ENCODE data around the gene HOXC11.
A peak's percentile ranks its signal among the peaks of the same experiment; 100 is the strongest.

Gene HOXC11

DNA sequence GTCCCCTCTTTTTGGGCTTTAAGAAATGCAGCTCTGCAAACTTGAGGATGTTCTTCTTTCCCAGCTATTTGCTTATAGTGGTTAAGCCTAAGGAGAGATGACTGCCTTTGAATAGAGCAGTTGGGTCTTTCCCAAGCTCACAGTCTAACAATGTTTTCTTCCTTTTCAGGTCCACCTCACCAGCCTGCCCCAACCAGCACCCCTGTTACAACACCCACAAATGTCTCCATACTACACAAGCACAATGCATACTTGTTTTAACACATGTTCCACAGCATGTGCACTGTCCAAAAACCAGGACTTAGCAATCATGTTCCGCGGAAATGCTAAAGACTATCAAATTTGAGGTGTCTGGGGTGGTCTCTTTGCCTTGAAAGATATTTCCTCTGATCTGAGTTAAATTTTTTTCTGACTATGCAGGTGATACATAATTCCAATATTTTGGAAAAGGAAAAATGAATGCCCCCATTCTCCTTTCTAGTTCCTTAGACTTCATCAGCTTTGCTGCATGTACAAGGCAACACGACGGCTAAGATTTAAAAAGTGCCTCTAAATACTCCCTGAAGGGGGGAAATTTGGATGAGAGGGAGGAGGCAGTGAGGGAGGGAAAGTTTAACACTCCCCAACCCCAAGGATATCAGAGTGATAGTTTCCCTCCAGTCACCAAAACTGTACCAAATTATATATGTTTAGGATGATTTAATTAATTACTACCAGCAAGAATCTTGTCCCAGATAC is 40.9 kb upstream of the HOXC11 start:
- DNase-seq (ENCODE audit: extremely low read depth, low read depth), result no peak

DNA sequence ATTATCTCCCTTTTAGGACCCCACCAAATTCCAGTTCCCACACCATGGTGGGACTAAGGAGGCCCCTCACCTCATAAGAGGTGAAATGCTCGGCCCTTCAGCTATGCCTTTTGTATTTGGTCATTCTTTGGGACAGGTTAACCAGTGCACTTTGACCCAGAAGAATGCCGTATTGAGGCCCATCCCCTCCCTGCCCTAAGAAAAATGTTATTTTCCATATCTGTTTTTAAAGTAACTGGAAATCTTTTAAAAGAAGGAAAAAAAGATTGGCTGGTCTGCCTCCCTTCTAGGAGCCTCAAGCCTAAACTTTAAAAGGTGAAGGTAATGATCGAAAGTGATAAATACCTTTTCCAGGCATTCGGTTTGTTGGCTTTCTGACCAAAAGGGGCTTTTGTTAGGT is 40.0 kb upstream of the HOXC11 start:
- H3K4me3 ChIP-seq (replicated peaks; ENCODE audit: low read depth, low read length), result no peak overlapping the region
- TF ChIP-seq, protein P1, sequence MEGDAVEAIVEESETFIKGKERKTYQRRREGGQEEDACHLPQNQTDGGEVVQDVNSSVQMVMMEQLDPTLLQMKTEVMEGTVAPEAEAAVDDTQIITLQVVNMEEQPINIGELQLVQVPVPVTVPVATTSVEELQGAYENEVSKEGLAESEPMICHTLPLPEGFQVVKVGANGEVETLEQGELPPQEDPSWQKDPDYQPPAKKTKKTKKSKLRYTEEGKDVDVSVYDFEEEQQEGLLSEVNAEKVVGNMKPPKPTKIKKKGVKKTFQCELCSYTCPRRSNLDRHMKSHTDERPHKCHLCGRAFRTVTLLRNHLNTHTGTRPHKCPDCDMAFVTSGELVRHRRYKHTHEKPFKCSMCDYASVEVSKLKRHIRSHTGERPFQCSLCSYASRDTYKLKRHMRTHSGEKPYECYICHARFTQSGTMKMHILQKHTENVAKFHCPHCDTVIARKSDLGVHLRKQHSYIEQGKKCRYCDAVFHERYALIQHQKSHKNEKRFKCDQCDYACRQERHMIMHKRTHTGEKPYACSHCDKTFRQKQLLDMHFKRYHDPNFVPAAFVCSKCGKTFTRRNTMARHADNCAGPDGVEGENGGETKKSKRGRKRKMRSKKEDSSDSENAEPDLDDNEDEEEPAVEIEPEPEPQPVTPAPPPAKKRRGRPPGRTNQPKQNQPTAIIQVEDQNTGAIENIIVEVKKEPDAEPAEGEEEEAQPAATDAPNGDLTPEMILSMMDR (IDR thresholded peaks at IDR 0.05; ENCODE audit: low read depth, low read length, missing control alignments), result no peak
- DNase-seq (ENCODE audit: extremely low read depth, low read depth), result no peak

More for the DNA sequence above, 40.9 kb upstream of the HOXC11 start:
- H3K4me3 ChIP-seq (replicated peaks; ENCODE audit: low read depth, low read length), result no peak overlapping the region
- TF ChIP-seq, protein P1 (IDR thresholded peaks at IDR 0.05; ENCODE audit: low read depth, low read length, missing control alignments), result no peak

DNA sequence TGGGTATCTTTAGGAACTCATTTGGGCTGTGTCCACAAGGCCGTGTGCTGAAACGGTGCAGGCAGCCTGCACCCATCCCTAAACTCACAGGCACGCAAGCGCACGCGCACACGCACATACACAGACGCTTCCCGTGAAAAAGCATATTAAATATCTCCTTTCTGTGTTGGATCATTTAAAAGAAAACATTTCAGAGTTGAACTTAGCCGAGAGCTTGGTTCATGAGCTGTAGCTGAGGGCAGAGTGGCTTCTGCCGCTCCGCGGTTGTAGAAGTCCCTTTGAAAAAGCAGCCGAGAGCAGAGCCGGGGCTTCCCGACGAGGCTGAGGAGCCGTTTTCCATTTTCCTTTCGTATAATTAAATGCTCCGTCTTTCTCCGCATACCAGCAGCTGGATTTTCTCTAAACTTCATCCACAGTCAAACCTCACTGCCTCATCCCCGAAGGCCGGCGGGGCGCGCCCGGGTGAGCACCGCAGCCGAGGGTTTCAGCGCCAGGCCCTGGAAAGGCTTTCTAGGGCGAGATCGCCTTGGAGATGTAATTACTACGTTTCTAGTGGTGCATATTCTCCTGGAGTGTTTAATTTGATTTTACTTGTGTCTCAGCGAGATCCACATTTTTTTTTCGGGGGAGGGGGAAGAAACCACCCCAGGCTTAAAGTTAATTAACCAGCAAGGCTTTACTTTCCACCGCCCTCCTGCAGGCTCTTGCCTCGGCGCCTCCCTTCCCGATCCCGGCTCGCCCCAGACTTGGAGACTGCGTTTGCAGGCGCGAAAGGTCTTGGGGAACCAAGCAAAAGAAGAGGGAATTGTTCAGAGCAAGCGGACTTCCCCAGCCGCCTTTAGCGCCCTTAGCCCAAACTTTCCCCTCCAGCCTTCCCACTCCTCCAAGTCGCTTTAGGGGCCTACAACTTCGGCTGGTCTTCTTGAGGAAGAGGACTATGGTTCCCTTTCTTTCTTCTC is 37.3 kb upstream of the HOXC11 start:
- H3K4me3 ChIP-seq (replicated peaks; ENCODE audit: low read depth, low read length), result no peak overlapping the region
- no peak for DNase-seq (ENCODE audit: extremely low read depth, low read depth)
- TF ChIP-seq, protein P1 (IDR thresholded peaks at IDR 0.05; ENCODE audit: low read depth, low read length, missing control alignments), result no peak

DNA sequence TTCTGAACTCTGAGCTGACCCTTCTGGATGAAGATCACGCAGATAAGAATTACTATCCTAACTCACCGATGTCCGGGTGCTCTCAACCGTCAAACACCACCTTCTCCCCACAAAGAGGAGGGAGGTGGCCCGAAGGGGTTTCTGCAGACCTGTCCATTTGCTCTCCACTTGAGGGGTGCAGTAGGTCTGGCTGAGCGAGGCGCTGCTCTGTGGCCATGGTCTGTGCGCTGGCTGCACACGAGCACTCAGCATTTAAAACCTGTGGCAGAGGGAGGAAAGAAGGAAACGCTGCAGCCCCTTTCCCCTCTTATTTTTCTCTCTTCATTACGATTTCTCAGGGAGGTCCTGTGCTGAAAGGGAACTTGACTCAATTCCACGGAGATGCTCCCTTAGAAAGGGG is 35.8 kb upstream of the HOXC11 start:
- no peak overlapping the region for H3K4me3 ChIP-seq (replicated peaks; ENCODE audit: low read depth, low read length)
- TF ChIP-seq, protein P1 (IDR thresholded peaks at IDR 0.05; ENCODE audit: low read depth, low read length, missing control alignments), result no peak
- DNase-seq (ENCODE audit: extremely low read depth, low read depth), result no peak

GRCh38 chr12:53937596-53938325 is 35.2 kb upstream of the HOXC11 start:
- TF ChIP-seq, protein P1 (IDR thresholded peaks at IDR 0.05; ENCODE audit: low read depth, low read length, missing control alignments), result no peak
- no peak overlapping the region for H3K4me3 ChIP-seq (replicated peaks; ENCODE audit: low read depth, low read length)
- DNase-seq (ENCODE audit: extremely low read depth, low read depth), result no peak

GRCh38 chr12:53938326-53939140 is 34.4 kb upstream of the HOXC11 start, which contains the start of gene HOXC13:
Gene HOXC13 (plus strand): TSS chr12:53938831. CDS start chr12:53938907, 76 bp downstream.
- no peak within 1 kb of the TSS for H3K4me3 ChIP-seq (replicated peaks; ENCODE audit: low read depth, low read length)
- TF ChIP-seq, protein P1 (IDR thresholded peaks at IDR 0.05; ENCODE audit: low read depth, low read length, missing control alignments), result no peak
- DNase-seq (ENCODE audit: extremely low read depth, low read depth), result peak; percentile 14
